ENCODE measurements around the gene GSN.

Gene GSN

DNA sequence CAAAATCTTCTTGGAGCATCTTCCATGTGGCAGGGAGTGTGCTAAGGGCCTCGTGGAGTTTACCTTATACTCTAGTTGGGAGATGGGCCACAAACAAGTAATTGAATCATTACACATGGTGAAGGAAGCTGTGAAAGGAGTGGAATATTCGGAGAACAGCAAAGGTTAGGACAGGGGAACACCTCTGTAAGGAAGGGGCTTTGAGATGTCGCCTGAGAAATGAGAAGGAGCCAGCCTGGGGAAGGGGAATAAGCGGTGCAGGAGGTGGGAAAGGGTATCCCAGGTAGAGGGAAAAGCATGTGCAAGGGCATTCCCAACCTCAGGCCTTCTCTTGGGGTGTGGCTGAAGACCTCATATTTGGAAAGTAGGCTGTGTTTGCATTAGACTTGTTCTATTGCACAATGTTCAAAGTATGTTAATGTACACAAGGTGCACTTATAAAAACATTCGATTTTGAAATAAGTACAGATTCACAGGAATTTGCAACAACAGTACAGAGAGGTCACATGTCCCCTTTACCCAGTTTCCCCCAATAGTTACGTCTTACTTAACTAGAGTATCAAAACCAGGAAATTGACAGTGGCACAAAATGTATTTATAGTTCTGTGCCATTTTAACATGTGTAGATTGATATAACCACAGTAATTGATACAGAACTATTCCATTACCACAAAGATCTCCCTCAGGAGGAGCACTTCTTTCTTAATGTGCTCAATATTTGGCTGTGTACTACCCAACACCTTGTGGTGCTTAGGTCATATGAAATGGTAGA, 104.5 kb downstream of the GSN start:
- TF ChIP-seq, protein P1, sequence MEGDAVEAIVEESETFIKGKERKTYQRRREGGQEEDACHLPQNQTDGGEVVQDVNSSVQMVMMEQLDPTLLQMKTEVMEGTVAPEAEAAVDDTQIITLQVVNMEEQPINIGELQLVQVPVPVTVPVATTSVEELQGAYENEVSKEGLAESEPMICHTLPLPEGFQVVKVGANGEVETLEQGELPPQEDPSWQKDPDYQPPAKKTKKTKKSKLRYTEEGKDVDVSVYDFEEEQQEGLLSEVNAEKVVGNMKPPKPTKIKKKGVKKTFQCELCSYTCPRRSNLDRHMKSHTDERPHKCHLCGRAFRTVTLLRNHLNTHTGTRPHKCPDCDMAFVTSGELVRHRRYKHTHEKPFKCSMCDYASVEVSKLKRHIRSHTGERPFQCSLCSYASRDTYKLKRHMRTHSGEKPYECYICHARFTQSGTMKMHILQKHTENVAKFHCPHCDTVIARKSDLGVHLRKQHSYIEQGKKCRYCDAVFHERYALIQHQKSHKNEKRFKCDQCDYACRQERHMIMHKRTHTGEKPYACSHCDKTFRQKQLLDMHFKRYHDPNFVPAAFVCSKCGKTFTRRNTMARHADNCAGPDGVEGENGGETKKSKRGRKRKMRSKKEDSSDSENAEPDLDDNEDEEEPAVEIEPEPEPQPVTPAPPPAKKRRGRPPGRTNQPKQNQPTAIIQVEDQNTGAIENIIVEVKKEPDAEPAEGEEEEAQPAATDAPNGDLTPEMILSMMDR (IDR thresholded peaks at IDR 0.05) = no peak
- TF ChIP-seq ZFX (IDR thresholded peaks at IDR 0.05; ENCODE audit: borderline replicate concordance) = no peak

DNA sequence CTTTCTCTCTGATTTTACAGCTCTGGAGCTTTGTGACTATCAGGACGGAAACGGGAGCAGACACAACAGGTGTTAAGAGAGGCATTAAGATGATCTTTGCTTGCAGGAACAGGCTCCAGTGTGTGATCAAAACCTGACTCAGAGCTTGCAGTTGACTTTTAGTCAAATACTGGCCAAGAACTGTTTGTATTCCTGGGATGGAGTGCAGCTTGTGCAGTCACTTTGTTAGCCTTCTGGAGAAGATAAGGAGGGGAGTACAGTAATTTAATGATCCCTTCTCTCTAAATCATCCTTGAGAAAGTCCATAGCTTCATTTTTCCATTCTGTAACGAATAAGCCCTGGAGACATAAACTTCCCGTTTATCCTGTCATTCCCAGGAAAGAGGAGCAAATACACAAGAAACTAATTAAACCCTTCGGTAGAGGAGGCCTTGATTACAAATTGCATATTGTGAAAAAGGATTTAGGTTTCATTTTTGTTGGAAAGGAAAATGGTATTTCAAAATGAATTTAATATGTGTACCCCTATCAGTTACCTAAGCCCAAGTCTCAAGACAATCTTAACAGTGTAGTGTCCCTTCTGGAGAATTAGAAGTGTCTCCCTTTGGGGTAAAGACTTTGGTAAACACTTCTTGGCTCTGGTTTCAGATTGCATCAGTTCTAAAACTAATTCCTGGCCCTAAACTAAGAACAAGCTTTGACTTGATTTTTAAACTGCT, 105.2 kb downstream of the GSN start:
- TF ChIP-seq ZFX (IDR thresholded peaks at IDR 0.05; ENCODE audit: borderline replicate concordance) = no peak

More for the DNA sequence above, 104.5 kb downstream of the GSN start:
- peak overlapping the region; percentile 33 for H3K27ac ChIP-seq

DNA sequence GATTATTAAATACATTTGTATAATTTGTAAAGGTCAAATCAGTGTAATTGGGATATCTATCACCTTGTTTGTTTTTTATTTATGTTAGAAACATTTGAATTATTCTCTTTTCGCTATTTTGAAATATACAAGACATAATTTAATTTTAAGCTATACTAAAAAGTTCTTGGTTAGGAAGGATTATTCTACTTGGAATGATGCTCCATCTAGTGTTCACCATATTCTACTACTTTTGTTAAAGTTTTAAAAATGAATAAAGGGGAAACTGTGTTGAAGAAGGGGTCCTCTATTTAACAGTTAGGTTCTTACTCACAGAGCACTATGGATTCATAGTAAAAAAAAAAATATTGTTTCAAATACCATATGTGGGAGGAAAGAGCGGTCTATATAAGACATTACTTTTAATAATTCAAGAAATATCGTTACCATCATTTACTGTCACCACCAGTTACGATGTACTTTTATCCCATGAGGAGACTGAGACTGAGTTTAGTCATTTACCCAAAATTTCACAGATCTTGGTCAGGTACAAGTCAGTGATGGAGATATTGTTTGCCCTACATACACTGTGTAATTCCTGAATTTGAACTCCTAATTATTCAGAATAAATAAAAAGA, 108.4 kb downstream of the GSN start:
- TF ChIP-seq, protein P1 (IDR thresholded peaks at IDR 0.05) = peak; percentile 38
- TF ChIP-seq ZFX (IDR thresholded peaks at IDR 0.05; ENCODE audit: borderline replicate concordance) = no peak
- H3K27ac ChIP-seq = no peak overlapping the region

More for the DNA sequence above, 105.2 kb downstream of the GSN start:
- H3K27ac ChIP-seq = peak overlapping the region; percentile 33

DNA sequence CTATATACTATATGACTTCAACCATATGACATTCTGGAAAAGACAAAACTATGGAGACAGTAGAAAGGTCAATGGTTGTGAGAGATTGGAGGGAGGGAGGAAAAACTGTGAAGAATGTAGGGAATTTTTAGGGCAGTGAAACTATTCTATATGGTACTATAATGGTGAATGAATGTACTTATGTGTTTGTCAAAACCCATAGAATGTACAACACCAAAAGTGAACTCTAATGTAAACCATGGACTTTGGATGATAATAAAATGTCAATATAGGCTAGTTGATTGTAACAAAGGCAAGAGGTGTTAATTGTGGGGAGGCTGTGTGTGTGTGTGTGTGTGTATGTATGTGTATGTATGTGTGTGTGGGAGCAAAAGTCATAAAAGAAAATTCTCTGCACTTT, 112.9 kb downstream of the GSN start:
- H3K27ac ChIP-seq = no peak overlapping the region
- TF ChIP-seq, protein P1 (IDR thresholded peaks at IDR 0.05) = no peak
- no peak for TF ChIP-seq ZFX (IDR thresholded peaks at IDR 0.05; ENCODE audit: borderline replicate concordance)
